AG04450 (cell line): ENCODE data around the gene LIN9. TPM values are rescaled to one million over a fixed set of nuclear protein-coding genes. Genes with fewer than 3 reads are reported as not detected.

Experiments
- CTCF ChIA-PET: fragments of 300-600, 350-600 bp; formaldehyde crosslinking; extraction: SDS; loops from one replicate; lab custom pipeline; 2022; ENCODE audit warnings: antibody characterized with exemption, inconsistent platforms; lab: Charles Lee
- POLR2A ChIA-PET: fragments of 350-600 bp; formaldehyde crosslinking; extraction: SDS; loops from one replicate; lab custom pipeline; 2021; ENCODE audit warnings: antibody characterized with exemption, inconsistent platforms; lab: Yijun Ruan, JAX
- DNase-seq: peaks from one replicate; pipeline ENCODE4 v3.0.0-alpha.2; 2011; ENCODE audit warnings: low read depth, low spot score
- H3K27ac ChIP-seq: one replicate; pipeline ENCODE4 v1.5.1; 2012; ENCODE audit warnings: low read depth, low read length, control low read depth
- H3K27me3 ChIP-seq: one replicate; pipeline ENCODE4 v1.6.0; 2012; ENCODE audit warnings: low read length; ENCODE audit not compliant: control insufficient read depth, insufficient read depth
- H3K4me3 ChIP-seq: 2 replicates; pipeline ENCODE4 v1.5.1; 2011; ENCODE audit warnings: mild to moderate bottlenecking, low read depth, low read length, control low read depth
- H3K9me3 ChIP-seq: 2 replicates; pipeline ENCODE4 v1.5.1; 2012; ENCODE audit warnings: low read length; ENCODE audit not compliant: control insufficient read depth, insufficient read depth
- CTCF ChIP-seq: IDR thresholded peaks from 2 replicates; pipeline ENCODE4 v1.5.1; 2011; ENCODE audit warnings: low read depth, low read length, control low read depth, inconsistent platforms
- polyA plus RNA-seq: library from polyadenylated mRNA; depleted of rRNA; stranded (reverse); fragments of >200 nt; gene quantifications from 2 replicates; pipeline ENCODE4 v1.2.3, GENCODE V29; 2011

LIN9 gene
- polyA plus RNA-seq, 1 experiment, result 2.2 TPM

- H3K27ac ChIP-seq, result no peak overlapping the region
- no peak overlapping the region for H3K4me3 ChIP-seq
- TF ChIP-seq CTCF, result no peak
- H3K9me3 ChIP-seq, result no peaks in the 10 kb centered on the region; the same call in 1 of the 2 replicates
- peaks cover 2% of the 10 kb centered on the region for H3K27me3 ChIP-seq
- POLR2A ChIA-PET, result no interaction called here
- CTCF ChIA-PET, result interaction anchor here (0.6 to 2.7 kb wide), 2 partner anchors 17 to 96 kb away, joined by 4 to 17 read pairs; partner anchors contain the start of gene PARP1
- no peak for DNase-seq
Measured at GRCh38 chr1:226311376-226311775, 2.4 kb upstream of the LIN9 start.

- H3K4me3 ChIP-seq, result no peak overlapping the region
- CTCF ChIA-PET, result interaction anchor here (0.6 to 2.7 kb wide), 4 partner anchors 16 to 185 kb away, joined by 3 to 17 read pairs (median 5); partner anchors contain the start of gene PARP1
- POLR2A ChIA-PET, result no interaction called here
- no peak for DNase-seq
- H3K27ac ChIP-seq, result no peak overlapping the region
- TF ChIP-seq CTCF, result no peak
- H3K9me3 ChIP-seq, result no peaks in the 10 kb centered on the region; the same call in 1 of the 2 replicates
- H3K27me3 ChIP-seq, result peaks cover 2% of the 10 kb centered on the region
Measured at GRCh38 chr1:226310637-226311195, 1.8 kb upstream of the LIN9 start.

- TF ChIP-seq CTCF, result no peak
- CTCF ChIA-PET, result interaction anchor here (0.7 to 2.7 kb wide), 3 partner anchors 98 to 185 kb away, joined by 3 to 17 read pairs (median 3); partner anchors contain the start of gene PARP1
- Histone ChIP-seq H3K27ac (no peak overlapping the region), H3K4me3 (peak overlapping the region; percentile 91), H3K9me3 (no peaks in the 10 kb centered on the region; the same call in 1 of the 2 replicates), H3K27me3 (peaks cover 2% of the 10 kb centered on the region)
- POLR2A ChIA-PET, result interaction anchor here (1.4 kb wide), 1 partner anchor 12 kb away, joined by 4 read pairs; no protein-coding TSS in a partner anchor
- DNase-seq, result no peak
Measured at GRCh38 chr1:226310245-226310540, 1.2 kb upstream of the LIN9 start.

- no peak for DNase-seq
- Histone ChIP-seq H3K27ac (no peak overlapping the region), H3K9me3 (no peaks in the 10 kb centered on the region; the same call in 1 of the 2 replicates), H3K4me3 (peak overlapping the region; percentile 91), H3K27me3 (no peaks in the 10 kb centered on the region)
- POLR2A ChIA-PET, result interaction anchor here (1.4 kb wide), 1 partner anchor 12 kb away, joined by 4 read pairs; no protein-coding TSS in a partner anchor
- CTCF ChIA-PET, result interaction anchor here (0.7 to 2.7 kb wide), 6 partner anchors 22 to 245 kb away, joined by 3 to 17 read pairs (median 4); partner anchors contain the start of gene PARP1
- TF ChIP-seq CTCF, result peak; percentile 20
Measured at GRCh38 chr1:226309398-226310244, 657 bp upstream of the LIN9 start.
